Hematopoietic multipotent progenitor cell treated with erythropoietin and hydrocortisone succinate and interleukin-3 and kit ligand, for 6 days (in vitro differentiated cells): ENCODE results near the gene NEDD8.
A peak's percentile ranks its signal among the peaks of the same experiment; 100 is the strongest.

Experiments
- DNase-seq: peaks from one replicate; pipeline ENCODE4 v3.0.0-alpha.2; 2015

Gene NEDD8

DNA sequence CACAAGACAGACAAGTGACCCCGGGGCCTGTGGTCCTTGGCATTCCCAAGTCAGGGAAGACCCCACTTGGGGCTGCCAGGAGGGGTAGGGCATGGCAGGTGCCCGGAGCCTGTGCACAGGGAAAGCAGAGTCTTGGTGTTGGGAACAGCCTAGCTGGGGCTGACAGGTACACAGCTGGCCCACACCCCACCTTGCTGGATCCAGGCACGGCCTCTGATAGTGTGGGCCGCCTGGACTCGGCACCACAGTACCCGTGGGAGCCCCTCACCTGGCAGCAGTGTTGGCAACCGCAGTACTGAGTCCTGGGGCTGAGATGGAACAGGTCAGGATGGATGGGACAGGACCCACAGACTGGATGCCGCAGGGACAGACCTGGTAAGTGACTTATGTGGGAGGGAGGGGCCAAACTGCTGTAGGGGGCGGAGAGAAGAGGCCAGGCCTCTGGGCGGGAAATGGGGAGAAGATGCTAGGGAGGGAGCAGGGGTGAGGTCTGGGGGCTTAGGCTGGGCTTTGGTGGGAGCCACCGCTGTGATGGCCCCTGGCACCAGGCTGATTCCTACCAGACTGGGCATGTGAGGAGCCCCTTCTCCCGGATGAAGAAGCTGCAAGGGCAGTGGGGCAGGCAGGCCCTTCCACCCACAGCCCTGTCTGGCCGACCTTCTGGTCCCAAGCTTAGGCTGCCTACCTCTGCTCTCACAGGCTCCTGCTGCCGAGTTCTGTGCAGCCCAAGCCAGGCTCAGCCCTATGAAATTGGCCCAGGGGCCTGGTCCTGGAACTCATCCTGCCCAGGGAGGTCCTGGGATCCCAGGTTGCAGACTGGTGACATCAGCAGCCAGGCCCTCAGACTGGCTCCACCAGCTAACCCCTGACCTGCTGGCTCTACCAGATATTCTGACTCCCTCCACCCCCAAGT is 30.9 kb upstream of the NEDD8 start, which contains the start of gene TGM1:
TGM1 (minus strand) TSS at position 357 of the 913 bp plus-strand sequence. CDS start 825 bp downstream, outside the sequence.
- DNase-seq = no peak

- DNase-seq = no peak
Measured at GRCh38 chr14:24261969-24262327, 29.8 kb upstream of the NEDD8 start.

DNA sequence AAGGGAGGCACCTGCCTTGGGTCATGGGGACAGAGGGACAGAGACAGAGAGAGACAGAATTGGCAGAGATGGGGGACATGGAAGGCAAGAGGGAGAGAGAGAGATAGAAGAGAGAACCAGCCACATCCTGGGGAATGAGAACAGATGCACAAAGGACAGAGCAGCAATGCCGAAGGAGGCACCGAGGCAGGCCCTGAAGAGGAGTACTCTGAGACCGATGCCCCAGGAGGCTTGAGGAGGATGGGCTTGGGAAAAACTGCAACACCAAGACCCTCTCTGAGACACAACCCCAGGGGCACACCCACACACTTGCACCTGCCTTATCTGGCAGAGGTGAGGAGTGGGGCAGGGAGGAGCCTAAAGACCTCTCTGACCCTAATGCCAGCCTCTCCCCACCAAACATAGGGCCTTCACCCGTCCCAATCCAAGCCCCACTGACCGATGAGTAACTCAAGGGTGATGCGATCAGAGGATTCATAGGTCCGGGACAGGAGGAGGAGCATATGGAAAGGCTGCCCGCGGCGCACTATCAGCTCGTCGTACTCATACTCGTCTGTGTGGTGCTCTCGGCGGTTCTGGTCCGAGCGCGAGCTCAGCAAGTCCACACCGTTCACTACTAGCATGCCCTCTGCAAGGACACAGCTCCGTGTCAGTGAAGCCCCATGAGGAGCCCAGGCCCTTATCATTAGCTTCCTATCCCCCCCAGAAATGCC is 29.2 kb upstream of the NEDD8 start:
- DNase-seq = no peak

GRCh38 chr14:24260780-24261157 is 28.6 kb upstream of the NEDD8 start:
- no peak for DNase-seq

DNA sequence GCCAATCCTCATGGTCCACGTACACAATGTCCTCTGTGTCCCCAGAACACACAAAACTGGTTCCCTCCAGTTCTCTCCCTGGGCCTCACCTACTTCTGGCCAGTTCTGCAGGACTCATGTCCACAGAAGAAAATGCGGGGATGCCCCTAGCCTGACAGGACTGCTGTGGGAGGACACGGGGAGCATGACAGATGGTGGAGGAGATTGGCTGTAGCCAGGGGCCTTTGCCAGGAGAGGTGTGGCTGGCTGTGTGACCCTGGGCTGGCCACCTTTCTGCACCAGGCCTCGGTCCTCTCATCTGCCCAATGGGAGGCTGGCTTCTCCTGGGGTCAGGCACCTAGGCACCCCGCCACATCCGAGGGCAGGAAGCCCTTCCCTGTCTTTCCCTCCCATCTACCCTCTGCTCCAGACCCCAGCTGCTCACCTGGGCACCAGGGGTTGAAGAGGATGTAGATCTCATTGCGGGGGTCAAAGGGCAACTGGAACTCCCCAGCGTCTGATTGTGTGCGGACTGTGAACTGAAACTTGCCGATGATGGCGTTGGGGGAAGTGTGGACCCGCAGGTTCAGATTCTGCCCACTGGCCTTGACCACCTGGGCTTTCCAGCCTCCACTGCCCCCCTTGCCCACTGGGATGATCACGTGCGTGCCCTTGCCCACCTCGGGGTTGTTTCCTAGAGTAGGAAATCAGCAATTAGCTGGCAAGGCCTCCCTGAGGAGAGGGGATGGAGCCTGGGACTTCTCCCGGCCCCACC is 28.0 kb upstream of the NEDD8 start:
- DNase-seq = no peak

DNA sequence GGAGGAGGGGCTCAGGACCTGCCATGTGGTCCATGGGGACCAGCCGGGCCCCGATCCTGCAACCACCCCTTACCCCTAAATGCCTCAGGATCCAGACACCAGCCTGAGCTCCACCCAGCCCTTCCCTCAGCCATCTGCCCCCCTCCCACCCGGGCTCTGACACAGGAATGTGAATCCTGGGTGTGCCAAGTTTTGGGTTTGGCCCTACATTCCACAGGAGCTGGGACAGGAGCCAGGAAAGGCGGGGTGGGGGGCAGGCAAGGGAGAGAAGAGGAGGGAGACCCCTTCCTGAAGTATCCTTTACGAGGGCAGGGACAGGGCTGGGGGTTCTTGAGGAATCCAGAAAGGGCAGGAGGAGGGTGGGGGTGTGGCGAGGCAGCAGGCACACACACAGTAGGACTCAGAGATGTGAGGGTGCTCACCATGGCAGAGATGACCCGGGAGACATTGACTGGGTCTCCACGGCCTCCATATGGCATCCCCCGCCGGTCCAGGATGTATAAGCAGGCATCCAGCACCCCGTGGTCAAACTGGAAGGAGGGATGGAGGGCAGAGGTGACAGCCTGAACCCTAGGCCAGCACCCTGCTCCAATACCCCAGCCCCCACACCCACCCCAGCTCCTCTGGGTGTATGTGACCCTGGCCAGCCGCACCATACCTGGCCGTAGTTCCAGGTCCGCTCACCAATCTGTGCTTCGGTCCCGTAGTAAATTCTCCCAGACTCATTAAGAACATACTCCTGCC is 27.3 kb upstream of the NEDD8 start:
- DNase-seq = no peak

DNA sequence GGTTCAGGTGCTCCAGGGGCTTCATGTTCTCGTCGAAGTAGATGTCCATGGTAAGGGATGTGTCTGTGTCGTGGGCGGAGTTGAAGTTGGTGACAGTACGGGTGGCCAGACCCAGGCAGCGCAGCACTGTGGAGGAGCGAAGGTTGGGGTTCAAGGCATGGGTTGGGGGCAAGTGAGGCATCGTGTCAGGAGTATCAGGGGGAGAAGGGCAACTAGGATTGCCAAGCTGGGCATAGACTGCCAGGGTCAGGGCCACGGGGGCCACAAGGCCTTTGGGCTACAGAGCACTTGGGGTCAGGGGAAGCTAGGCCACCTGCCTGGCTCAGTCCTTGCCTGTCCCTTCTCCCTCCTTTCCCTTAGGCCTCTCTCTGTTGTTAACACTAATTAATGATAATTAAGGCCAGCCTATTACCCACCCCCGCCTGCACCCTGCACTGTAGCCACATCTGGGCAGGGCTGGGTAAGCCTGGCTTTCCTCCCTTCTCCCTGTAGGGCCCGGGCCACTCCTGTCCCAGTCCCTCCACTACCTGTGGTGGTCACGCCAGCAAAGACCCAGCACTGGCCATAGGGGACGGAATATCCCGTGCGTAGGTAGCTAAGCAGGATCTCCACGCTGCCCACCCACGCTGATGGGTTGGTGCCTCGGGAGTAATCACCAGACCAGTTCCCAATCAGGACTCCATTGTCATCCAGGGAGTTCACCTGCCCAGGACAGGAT is 26.5 kb upstream of the NEDD8 start:
- no peak for DNase-seq

GRCh38 chr14:24258119-24258518 is 26.0 kb upstream of the NEDD8 start:
- no peak for DNase-seq

GRCh38 chr14:24256960-24257359 is 24.8 kb upstream of the NEDD8 start:
- no peak for DNase-seq

DNA sequence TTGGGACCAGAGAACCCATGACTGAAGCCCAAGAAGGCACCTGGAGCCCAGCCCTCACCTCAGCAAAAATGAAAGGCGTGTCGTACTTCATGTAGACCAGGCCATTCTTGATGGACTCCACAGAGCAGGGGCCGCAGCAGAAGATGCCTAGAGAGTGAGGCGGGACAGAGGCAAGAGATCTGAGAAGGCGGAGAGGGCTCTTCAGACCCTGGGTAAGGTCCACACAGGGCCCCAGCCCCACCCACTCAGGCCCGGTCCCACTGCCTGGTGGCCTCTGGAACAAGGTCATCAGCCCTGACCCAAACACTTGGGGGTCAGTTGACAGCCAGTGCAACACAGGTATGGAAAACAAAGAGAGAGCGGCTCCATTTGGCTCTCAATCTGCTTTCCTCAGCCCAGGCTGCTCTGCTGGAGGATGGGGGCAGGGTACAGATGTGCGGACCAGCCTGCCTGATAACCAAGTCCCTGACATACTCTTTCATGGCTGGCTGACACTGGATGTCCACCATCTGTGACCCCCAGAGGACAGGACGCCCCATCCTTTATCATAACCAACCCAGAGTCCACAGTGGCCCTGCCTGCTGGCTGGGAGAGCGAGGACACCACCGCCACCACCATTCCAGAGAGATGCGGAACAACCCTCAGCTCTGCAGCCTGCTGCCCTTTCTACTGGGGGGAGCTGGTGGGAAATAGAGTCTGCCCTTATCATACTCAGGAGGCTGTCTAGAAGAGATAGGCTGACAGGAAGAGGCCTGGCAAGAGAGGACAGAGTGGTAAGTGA is 24.0 kb upstream of the NEDD8 start:
- peak; percentile 90 for DNase-seq

DNA sequence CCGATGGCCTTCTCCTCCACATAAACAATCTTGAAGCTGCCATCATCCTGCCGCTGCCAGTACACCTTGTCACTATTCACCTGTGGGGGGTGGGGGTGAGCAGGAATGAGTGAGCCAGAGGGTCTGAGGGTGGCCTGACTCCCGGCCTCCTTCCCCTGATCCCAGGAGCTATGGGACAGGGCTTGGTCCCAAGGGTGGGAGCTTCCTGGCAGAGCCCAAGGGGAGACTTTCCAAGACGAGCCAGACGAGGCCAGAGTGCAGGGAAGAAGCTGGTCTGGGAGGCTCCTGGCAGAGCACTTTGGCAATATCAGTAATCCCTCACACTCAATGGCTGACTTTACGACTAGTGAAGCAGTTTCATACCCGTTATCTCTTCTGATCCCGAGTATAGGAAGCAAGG is 23.3 kb upstream of the NEDD8 start:
- no peak for DNase-seq

GRCh38 chr14:24254630-24255392 is 22.6 kb upstream of the NEDD8 start:
- DNase-seq = no peak

GRCh38 chr14:24253936-24254335 is 21.8 kb upstream of the NEDD8 start:
- DNase-seq = no peak

- no peak for DNase-seq
Measured at GRCh38 chr14:24252289-24253124, 20.3 kb upstream of the NEDD8 start.

GRCh38 chr14:24251880-24252288 is 19.7 kb upstream of the NEDD8 start:
- no peak for DNase-seq

DNA sequence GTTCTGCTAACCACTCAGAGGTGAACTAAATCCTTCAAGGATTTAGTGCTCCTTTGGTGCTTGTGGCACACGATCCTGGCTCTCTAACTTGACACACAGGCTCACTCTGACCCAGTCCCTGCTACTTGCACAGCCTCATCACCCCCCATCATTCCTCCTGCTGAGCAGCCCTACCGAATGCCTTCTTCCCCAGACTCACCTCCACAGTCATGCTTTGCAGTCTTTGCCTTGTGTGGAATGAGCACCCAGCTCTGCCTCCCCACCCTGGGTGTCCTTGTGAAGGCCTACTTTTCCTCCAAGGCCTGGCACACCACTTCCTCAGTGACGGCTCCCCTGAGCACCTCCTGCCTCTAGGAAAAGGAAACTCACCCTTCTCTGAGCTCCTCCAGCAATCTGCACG is 18.2 kb upstream of the NEDD8 start:
- DNase-seq = no peak

DNA sequence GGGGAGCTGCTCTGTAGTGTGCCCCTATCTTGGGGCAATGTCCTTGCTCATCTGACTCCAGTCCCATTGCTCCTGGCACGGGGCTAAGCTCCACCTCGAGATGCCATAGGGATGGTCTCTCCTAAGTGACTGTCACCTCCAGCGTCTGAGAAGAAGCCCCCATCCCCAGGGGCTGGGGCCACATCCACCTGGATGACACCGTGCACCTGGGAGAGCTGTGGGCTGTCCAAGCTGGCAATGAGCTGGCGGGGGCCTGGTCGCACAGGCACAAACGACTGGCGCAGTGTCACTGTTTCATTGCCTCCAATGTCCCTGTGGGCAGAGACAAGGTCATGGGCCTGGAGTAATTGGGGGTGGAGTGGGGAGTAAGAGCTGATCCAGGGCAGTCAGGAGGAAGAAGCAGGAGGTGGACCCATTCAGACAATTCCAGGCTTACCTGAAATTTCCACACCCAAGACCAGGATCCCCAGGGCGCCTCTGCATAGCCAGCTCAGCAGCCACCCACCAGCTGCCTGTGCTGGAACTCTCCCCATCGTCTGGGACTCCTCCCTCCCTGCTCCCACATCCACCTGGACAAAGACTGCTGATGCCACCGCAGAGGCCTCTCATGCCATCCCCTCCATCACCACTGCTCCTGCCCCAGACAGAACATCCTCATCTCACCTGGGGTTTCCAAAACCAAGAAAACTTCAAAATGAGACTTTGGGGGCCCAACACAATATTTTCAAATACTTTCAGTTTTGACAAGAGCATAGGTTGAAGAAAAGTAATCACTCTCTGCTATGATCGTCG is 17.3 kb upstream of the NEDD8 start:
- no peak for DNase-seq

DNA sequence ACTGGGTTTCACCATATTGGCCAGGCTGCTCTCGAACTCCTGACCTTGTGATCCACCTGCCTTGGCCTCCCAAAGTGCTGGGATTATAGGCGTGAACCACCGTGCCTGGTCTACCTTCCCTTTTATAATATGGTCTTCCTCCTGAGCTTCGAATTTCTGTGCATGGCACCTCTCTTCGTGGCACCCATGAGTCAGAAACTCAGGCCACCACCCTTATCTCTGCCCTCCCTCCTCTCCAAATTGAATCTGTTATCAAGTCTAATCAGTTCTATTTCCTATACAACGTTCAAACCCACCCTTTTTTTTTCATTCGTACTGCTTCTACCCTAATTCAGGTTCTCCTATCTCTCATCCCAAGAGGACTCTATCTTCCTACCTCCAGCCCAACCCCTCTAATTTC is 15.3 kb upstream of the NEDD8 start:
- peak; percentile 66 for DNase-seq

GRCh38 chr14:24246765-24247212 is 14.6 kb upstream of the NEDD8 start:
- peak; percentile 36 for DNase-seq
